Activated effector memory CD4-positive, alpha-beta T cell treated with anti-CD3 and anti-CD28 coated beads, Interleukin-2, amount 50 U/mL, for 16 hours (primary cell): ENCODE data around the gene CCL14.
"Not testable (repeated sequence)": the region's sequence is repeated elsewhere in the genome, so short reads cannot be mapped to it uniquely, and the experiment has no call there.

Source experiments
- DNase-seq: peaks from one replicate; pipeline ENCODE4 v3.0.0-alpha.2; 2020

The CCL14 gene

DNA sequence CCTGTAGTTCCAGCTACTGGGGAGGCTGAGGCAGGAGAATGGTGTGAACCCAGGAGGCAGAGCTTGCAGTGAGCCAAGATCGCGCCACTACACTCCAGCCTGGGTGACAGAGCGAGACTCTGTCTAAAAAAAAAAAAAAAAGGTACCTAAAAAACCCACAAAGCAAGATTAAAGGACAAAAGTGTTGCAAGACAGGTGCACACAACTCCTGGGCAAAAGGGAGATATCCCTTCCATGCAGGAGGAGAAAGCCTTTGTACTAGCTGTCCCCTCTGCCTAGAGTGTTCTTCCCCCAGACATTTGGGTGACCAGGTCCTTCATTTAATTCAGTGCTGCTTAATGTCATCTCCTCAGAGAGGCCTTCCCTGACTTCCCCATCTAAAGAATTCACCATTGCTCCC is 48.0 kb downstream of the CCL14 start:
- DNase-seq, result not testable (repeated sequence)

DNA sequence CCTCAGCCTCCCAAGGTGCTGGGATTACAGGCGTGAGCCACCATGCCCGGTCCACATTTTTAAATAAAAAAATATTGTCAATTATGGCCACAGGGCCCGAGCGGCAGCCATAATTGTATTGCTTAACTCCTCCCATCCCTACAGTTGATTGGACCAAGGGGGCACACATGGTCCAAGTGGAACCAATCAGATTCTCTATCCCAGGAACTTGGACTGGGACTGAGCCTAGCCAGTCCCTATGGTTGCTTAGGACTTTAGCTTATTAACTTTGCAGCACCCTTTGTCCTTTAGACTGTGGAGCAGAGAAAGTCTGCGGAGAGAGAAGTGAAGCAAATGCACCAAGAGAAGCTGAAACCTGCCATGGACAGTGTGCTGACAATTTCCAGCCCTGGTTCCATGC is 50.5 kb downstream of the CCL14 start:
- DNase-seq, result no peak

DNA sequence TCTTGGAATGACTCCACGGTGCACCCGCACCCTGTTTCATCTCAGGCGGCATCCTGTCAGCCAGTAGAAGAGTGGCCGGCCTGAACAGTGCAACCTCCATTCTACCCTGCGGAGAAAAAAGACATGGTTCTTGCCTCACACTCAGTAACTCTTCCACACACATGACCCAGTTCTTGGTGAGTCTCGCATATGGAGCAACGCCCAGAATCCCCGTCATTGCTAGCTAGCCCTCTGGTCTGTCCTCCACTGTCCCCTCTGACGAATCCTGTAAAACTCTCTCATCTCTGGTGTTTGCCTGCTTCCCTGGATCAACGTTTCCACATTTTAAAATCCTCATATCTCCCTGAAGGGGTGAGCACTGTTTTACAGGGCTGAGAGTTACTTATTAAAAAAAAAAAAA is 51.8 kb downstream of the CCL14 start:
- DNase-seq, result no peak
